Coronary artery (tissue), 2 donors: Measurements from ENCODE around the gene UNC79.
"Not testable (repeated sequence)": the region's sequence is repeated elsewhere in the genome, so short reads cannot be mapped to it uniquely, and the experiment has no call there.

Experiments
- DNase-seq: peaks from one replicate; pipeline ENCODE4 v3.0.0-alpha.2; 2017; ENCODE audit warnings: low spot score
- H3K27ac ChIP-seq, 2 donors: fragments of 200-600 bp; sonication (generic); one replicate each; pipeline ENCODE4 v1.5.1; 2016 to 2019
- H3K4me3 ChIP-seq: fragments of 200-600 bp; sonication (generic); 2 replicates; pipeline ENCODE4 v1.5.1; 2016; ENCODE audit warnings: mild to moderate bottlenecking, moderate library complexity
- CTCF ChIP-seq: fragments of 200-600 bp; sonication (generic); IDR thresholded peaks from one replicate; pipeline ENCODE4 v1.5.1; 2019; ENCODE audit warnings: antibody characterized with exemption

The UNC79 gene

GRCh38 chr14:93522221-93522620, 91.5 kb downstream of the UNC79 start:
- Histone ChIP-seq H3K4me3 (no peak overlapping the region), H3K27ac (no peak overlapping the region)
- TF ChIP-seq CTCF = no peak
- DNase-seq = no peak

GRCh38 chr14:93525216-93525615, 94.5 kb downstream of the UNC79 start:
- not testable (repeated sequence) for H3K4me3 ChIP-seq, H3K27ac ChIP-seq, DNase-seq

GRCh38 chr14:93525696-93526451, 95.1 kb downstream of the UNC79 start:
- TF ChIP-seq CTCF = no peak
- DNase-seq = no peak
- no peak overlapping the region for H3K4me3 ChIP-seq
- no peak overlapping the region for H3K27ac ChIP-seq

GRCh38 chr14:93527203-93527607, 96.5 kb downstream of the UNC79 start:
- Histone ChIP-seq H3K27ac (no peak overlapping the region), H3K4me3 (no peak overlapping the region)
- DNase-seq = no peak
- no peak for TF ChIP-seq CTCF

- Histone ChIP-seq H3K27ac (no peak overlapping the region), H3K4me3 (no peak overlapping the region)
- no peak for TF ChIP-seq CTCF
- no peak for DNase-seq
These were observed 98.3 kb downstream of the UNC79 start for GRCh38 chr14:93528884-93529558.

- no peak overlapping the region for H3K4me3 ChIP-seq
- DNase-seq = no peak
- no peak for TF ChIP-seq CTCF
These were observed 100.9 kb downstream of the UNC79 start for GRCh38 chr14:93531644-93532043.

GRCh38 chr14:93532541-93532940, 101.8 kb downstream of the UNC79 start:
- H3K27ac ChIP-seq = no peak overlapping the region
- H3K4me3 ChIP-seq = no peak overlapping the region
- TF ChIP-seq CTCF = no peak
- DNase-seq = no peak

More at GRCh38 chr14:93531644-93532043, 100.9 kb downstream of the UNC79 start:
- no peak overlapping the region for H3K27ac ChIP-seq
